ENCODE measurements around the gene MPG. TPM values are rescaled to one million over a fixed set of nuclear protein-coding genes. Genes with fewer than 3 reads are reported as not detected.

MPG gene
- polyA plus RNA-seq, 1 donor (not counting 4 experiments of a cell fraction or from before 2014, with no cell fraction given): 22.7 TPM

GRCh38 chr16:119295-119694 lies 41.3 kb downstream of the MPG start:
- TF ChIP-seq, protein P1, sequence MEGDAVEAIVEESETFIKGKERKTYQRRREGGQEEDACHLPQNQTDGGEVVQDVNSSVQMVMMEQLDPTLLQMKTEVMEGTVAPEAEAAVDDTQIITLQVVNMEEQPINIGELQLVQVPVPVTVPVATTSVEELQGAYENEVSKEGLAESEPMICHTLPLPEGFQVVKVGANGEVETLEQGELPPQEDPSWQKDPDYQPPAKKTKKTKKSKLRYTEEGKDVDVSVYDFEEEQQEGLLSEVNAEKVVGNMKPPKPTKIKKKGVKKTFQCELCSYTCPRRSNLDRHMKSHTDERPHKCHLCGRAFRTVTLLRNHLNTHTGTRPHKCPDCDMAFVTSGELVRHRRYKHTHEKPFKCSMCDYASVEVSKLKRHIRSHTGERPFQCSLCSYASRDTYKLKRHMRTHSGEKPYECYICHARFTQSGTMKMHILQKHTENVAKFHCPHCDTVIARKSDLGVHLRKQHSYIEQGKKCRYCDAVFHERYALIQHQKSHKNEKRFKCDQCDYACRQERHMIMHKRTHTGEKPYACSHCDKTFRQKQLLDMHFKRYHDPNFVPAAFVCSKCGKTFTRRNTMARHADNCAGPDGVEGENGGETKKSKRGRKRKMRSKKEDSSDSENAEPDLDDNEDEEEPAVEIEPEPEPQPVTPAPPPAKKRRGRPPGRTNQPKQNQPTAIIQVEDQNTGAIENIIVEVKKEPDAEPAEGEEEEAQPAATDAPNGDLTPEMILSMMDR (optimal IDR thresholded peaks at IDR 0.05 in 1 of 3, IDR thresholded peaks at IDR 0.05 in 1 of 3, conservative IDR thresholded peaks at IDR 0.05 in 1 of 3; ENCODE audit: extremely low read depth in 1 of 3, insufficient read depth in 2 of 3, low read length in 3 of 3): no peak
- no peak for TF ChIP-seq EZH2 (IDR thresholded peaks at IDR 0.05; ENCODE audit: low read length)
- no peaks in the 10 kb centered on the region for H3K79me2 ChIP-seq (ENCODE audit: control insufficient read depth, insufficient read depth, low read length)
- no peak overlapping the region for H3K9ac ChIP-seq (ENCODE audit: control insufficient read depth, extremely low read depth, insufficient read depth, low read length)
- dilution Hi-C loops (cut with MboI; ENCODE audit: extremely low pct_ligation_motif_present, low sequenced_read_pairs): no loop called here
- no peaks in the 10 kb centered on the region for H3K9me3 ChIP-seq (ENCODE audit: control insufficient read depth, low read depth, low read length)
- no peak overlapping the region for H3K4me2 ChIP-seq (ENCODE audit: control insufficient read depth, extremely low read depth, insufficient read depth, low read depth, low read length)
- DNase-seq (ENCODE audit: low read depth, low spot score): no peak
- peaks cover 1% of the 10 kb centered on the region for H3K9me1 ChIP-seq (ENCODE audit: control insufficient read depth, extremely low read depth, insufficient read depth, low read length)
- H3K27ac ChIP-seq (ENCODE audit: control insufficient read depth, insufficient read depth, low read length): no peak overlapping the region
- peaks cover 2% of the 10 kb centered on the region for H4K20me1 ChIP-seq (ENCODE audit: control insufficient read depth, extremely low read depth, insufficient read depth, low read length)
- H2AFZ ChIP-seq (ENCODE audit: control insufficient read depth, low read length): no peak overlapping the region
- FAIRE-seq: no peak
- H3K4me1 ChIP-seq (ENCODE audit: control insufficient read depth, extremely low read depth, insufficient read depth, low read length): no peaks in the 10 kb centered on the region
- no peak overlapping the region for H3K4me3 ChIP-seq (ENCODE audit: control insufficient read depth in 2 of 3, extremely low read depth in 1 of 3, insufficient read depth in 2 of 3, low read depth in 1 of 3, low read length in 3 of 3)
- peaks cover 9 to 13% of the 10 kb centered on the region in 2 experiments for H3K36me3 ChIP-seq (ENCODE audit: control insufficient read depth in 2 of 2, extremely low read depth in 1 of 2, insufficient read depth in 2 of 2, low read length in 2 of 2)
- no peaks in the 10 kb centered on the region for H3K27me3 ChIP-seq (ENCODE audit: control insufficient read depth, extremely low read depth, insufficient read depth, low read length)

- no peak overlapping the region for H2AFZ ChIP-seq (ENCODE audit: control insufficient read depth, low read length)
- H3K79me2 ChIP-seq (ENCODE audit: control insufficient read depth, insufficient read depth, low read length): no peaks in the 10 kb centered on the region
- TF ChIP-seq, protein P1 (optimal IDR thresholded peaks at IDR 0.05 in 1 of 3, IDR thresholded peaks at IDR 0.05 in 1 of 3, conservative IDR thresholded peaks at IDR 0.05 in 1 of 3; ENCODE audit: extremely low read depth in 1 of 3, insufficient read depth in 2 of 3, low read length in 3 of 3): no peak
- H3K9me1 ChIP-seq (ENCODE audit: control insufficient read depth, extremely low read depth, insufficient read depth, low read length): no peaks in the 10 kb centered on the region
- H3K4me3 ChIP-seq (ENCODE audit: control insufficient read depth in 2 of 3, extremely low read depth in 1 of 3, insufficient read depth in 2 of 3, low read depth in 1 of 3, low read length in 3 of 3): no peak overlapping the region
- H3K4me2 ChIP-seq (ENCODE audit: control insufficient read depth, extremely low read depth, insufficient read depth, low read depth, low read length): no peak overlapping the region
- no peak overlapping the region for H3K27ac ChIP-seq (ENCODE audit: control insufficient read depth, insufficient read depth, low read length)
- H4K20me1 ChIP-seq (ENCODE audit: control insufficient read depth, extremely low read depth, insufficient read depth, low read length): peaks cover 2% of the 10 kb centered on the region
- no peak for DNase-seq (ENCODE audit: low read depth, low spot score)
- H3K4me1 ChIP-seq (ENCODE audit: control insufficient read depth, extremely low read depth, insufficient read depth, low read length): no peaks in the 10 kb centered on the region
- peaks cover 9 to 13% of the 10 kb centered on the region in 2 experiments for H3K36me3 ChIP-seq (ENCODE audit: control insufficient read depth in 2 of 2, extremely low read depth in 1 of 2, insufficient read depth in 2 of 2, low read length in 2 of 2)
- H3K27me3 ChIP-seq (ENCODE audit: control insufficient read depth, extremely low read depth, insufficient read depth, low read length): no peaks in the 10 kb centered on the region
- no peak overlapping the region for H3K9ac ChIP-seq (ENCODE audit: control insufficient read depth, extremely low read depth, insufficient read depth, low read length)
- H3K9me3 ChIP-seq (ENCODE audit: control insufficient read depth, low read depth, low read length): no peaks in the 10 kb centered on the region
- dilution Hi-C loops (cut with MboI; ENCODE audit: extremely low pct_ligation_motif_present, low sequenced_read_pairs): no loop called here
- FAIRE-seq: no peak
Observed at GRCh38 chr16:119835-120491, 41.9 kb downstream of the MPG start.

Measured in keratinocyte (primary cell).